ENCODE data around the gene CGN.

GRCh38 chr1:151581921-151582320, 70.7 kb downstream of the CGN start:
- TF ChIP-seq CTCF (IDR thresholded peaks at IDR 0.05): no peak
- no peak for TF ChIP-seq POLR2A (IDR thresholded peaks at IDR 0.05)
